ENCODE measurements around the gene AS3MT. TPM values are rescaled to one million over a fixed set of nuclear protein-coding genes. Genes with fewer than 3 reads are reported as not detected.

AS3MT gene
- polyA plus RNA-seq, 2 of the 4 experiments (the other 2 are of a cell fraction), result 10.7 to 10.8 TPM

DNA sequence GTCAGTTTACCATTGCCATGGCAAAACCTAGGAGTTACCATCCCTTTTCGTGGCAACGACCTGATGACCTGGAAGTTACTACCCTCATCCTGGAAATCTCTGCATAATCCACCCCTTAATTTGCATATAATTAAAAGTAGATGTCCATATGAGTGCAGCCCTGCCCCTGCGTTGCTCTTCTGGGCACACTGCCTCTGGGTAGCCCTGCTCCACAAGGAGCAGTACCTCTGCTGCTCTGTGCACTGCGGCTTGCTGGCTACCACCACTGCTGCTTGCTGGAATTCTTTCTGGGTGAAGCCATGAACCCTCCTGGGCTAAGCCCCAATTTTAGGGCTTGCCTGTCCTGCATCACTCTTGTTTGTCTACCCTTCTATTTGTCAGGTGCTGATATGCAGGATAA lies 44.6 kb upstream of the AS3MT start:
- TF ChIP-seq JUNB (IDR thresholded peaks at IDR 0.05) (no peak), RFX5 (IDR thresholded peaks at IDR 0.05) (no peak), ESRRA (IDR thresholded peaks at IDR 0.05; ENCODE audit: borderline replicate concordance, low read length) (no peak), TFCP2L1 (CRISPR knock-in tag; IDR thresholded peaks at IDR 0.05) (no peak), EP300 (IDR thresholded peaks at IDR 0.05) (no peak)
- no peak for FAIRE-seq
- CTCF ChIA-PET, result interaction anchor here (0.6 to 8.7 kb wide), 2 partner anchors 10 to 31 kb away, joined by 3 to 58 read pairs; partner anchors contain the start of gene CYP17A1

DNA sequence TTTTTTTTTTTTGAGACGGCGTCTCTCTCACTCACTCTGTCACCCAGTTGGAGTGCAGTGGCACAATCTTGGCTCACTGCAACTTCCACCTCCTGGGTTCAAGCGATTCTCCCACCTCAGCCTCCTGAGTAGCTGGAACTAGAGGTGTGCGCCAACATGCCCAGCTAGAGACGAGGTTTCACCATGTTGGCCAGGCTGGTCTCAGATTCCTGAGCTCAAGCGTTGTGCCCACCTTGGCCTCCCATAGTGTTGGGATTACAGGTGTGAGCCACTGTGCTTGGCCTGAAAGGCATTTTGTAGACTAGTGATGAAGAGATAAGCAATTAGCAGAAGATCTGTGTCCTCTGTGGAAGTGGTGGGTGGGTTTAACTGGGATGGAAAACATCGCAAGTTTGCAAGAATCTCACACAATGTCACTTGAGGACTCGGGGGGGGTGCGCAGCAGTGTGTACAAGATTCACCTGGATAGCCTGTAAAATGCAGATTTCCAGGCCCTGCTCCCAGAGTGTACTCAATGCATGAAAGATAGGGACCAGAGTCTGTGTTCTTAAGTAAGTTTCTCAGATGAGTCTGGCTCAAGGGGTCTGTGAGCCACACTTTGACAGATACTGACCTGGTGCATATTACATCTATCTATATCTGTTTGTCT lies 43.0 kb upstream of the AS3MT start:
- ChIA-PET CTCF (interaction anchor here (0.6 to 13.2 kb wide), 7 partner anchors 8 to 936 kb away, joined by 3 to 242 read pairs (median 3); partner anchors contain the start of gene CYP17A1), POLR2A (no interaction called here)
- DNase-seq (ENCODE audit: low read depth in 1 of 2, low spot score in 1 of 2), result no peak
- 69% methylated on average over 9 of the region's 9 CpGs for WGBS (ENCODE audit: missing lambda C conversion rate)
- H3K27ac ChIP-seq, result no peak overlapping the region
- H3K4me2 ChIP-seq, result no peak overlapping the region
- TF ChIP-seq EHF (CRISPR knock-in tag; IDR thresholded peaks at IDR 0.05) (no peak), ZNF302 (CRISPR knock-in tag; IDR thresholded peaks at IDR 0.05) (no peak), JUN (IDR thresholded peaks at IDR 0.05) (no peak), SMC3 (IDR thresholded peaks at IDR 0.05) (no peak), CTCF (IDR thresholded peaks at IDR 0.05) (no peak), HOXB13 (CRISPR knock-in tag; IDR thresholded peaks at IDR 0.05; ENCODE audit: low read depth) (no peak), HES2 (IDR thresholded peaks at IDR 0.05) (no peak), NR3C1 (IDR thresholded peaks at IDR 0.05) (no peak), EP300 (IDR thresholded peaks at IDR 0.05) (no peak), FOXS1 (CRISPR knock-in tag; IDR thresholded peaks at IDR 0.05) (no peak), HOXA7 (CRISPR knock-in tag; IDR thresholded peaks at IDR 0.05) (no peak), RNF2 (IDR thresholded peaks at IDR 0.05; ENCODE audit: borderline replicate concordance, low read depth) (no peak)
- TF ChIP-seq, protein P1, sequence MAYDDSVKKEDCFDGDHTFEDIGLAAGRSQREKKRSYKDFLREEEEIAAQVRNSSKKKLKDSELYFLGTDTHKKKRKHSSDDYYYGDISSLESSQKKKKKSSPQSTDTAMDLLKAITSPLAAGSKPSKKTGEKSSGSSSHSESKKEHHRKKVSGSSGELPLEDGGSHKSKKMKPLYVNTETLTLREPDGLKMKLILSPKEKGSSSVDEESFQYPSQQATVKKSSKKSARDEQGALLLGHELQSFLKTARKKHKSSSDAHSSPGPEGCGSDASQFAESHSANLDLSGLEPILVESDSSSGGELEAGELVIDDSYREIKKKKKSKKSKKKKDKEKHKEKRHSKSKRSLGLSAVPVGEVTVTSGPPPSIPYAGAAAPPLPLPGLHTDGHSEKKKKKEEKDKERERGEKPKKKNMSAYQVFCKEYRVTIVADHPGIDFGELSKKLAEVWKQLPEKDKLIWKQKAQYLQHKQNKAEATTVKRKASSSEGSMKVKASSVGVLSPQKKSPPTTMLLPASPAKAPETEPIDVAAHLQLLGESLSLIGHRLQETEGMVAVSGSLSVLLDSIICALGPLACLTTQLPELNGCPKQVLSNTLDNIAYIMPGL (CRISPR knock-in tag; IDR thresholded peaks at IDR 0.05; ENCODE audit: borderline replicate concordance), result no peak
- H3K4me3 ChIP-seq, result no peak overlapping the region
- no peaks in the 10 kb centered on the region for H3K4me1 ChIP-seq
- no peaks in the 10 kb centered on the region for H3K9me3 ChIP-seq
- no peak for ATAC-seq
- no peak for FAIRE-seq

More for the DNA sequence above, 44.6 kb upstream of the AS3MT start:
- Histone ChIP-seq H3K9me3 (no peaks in the 10 kb centered on the region), H3K4me2 (no peak overlapping the region), H3K4me1 (no peaks in the 10 kb centered on the region), H3K4me3 (no peak overlapping the region), H3K27ac (no peak overlapping the region)
- POLR2A ChIA-PET, result no interaction called here
- ATAC-seq (no peak), DNase-seq (ENCODE audit: low read depth in 1 of 2, low spot score in 1 of 2) (no peak)
- WGBS (ENCODE audit: missing lambda C conversion rate), result 49% methylated on average over 4 of the region's 4 CpGs

GRCh38 chr10:102827597-102827975 lies 41.7 kb upstream of the AS3MT start:
- ChIA-PET CTCF (interaction anchor here (0.8 to 13.2 kb wide), 8 partner anchors 10 to 243 kb away, joined by 3 to 242 read pairs (median 3); partner anchors contain the start of genes AS3MT and CNNM2), POLR2A (no interaction called here)
- no peak overlapping the region for H3K4me3 ChIP-seq
- no peak overlapping the region for H3K27ac ChIP-seq
- 66% methylated on average over 5 of the region's 5 CpGs for WGBS (ENCODE audit: missing lambda C conversion rate)
- DNase-seq (ENCODE audit: low read depth in 1 of 2, low spot score in 1 of 2) (no peak), FAIRE-seq (no peak), ATAC-seq (no peak)
- no peaks in the 10 kb centered on the region for H3K4me1 ChIP-seq
- no peaks in the 10 kb centered on the region for H3K9me3 ChIP-seq
- no peak overlapping the region for H3K4me2 ChIP-seq
- TF ChIP-seq RARB (CRISPR knock-in tag; IDR thresholded peaks at IDR 0.05) (no peak), EHMT2 (IDR thresholded peaks at IDR 0.05; ENCODE audit: low read depth) (no peak), NR3C1 (IDR thresholded peaks at IDR 0.05) (no peak), KDM5A (IDR thresholded peaks at IDR 0.05) (no peak), CHD4 (IDR thresholded peaks at IDR 0.05; ENCODE audit: borderline replicate concordance) (no peak), MAZ (IDR thresholded peaks at IDR 0.05; ENCODE audit: borderline replicate concordance, low read depth, low read length) (no peak), TFCP2L1 (CRISPR knock-in tag; IDR thresholded peaks at IDR 0.05) (no peak), ZSCAN20 (CRISPR knock-in tag; IDR thresholded peaks at IDR 0.05) (no peak), FOSL2 (IDR thresholded peaks at IDR 0.05) (no peak), FOSL2 (CRISPR knock-in tag; IDR thresholded peaks at IDR 0.05) (no peak), CBX2 (IDR thresholded peaks at IDR 0.05; ENCODE audit: borderline replicate concordance, low read depth) (no peak), POLR2AphosphoS2 (conservative IDR thresholded peaks at IDR 0.05; ENCODE audit: low read length) (no peak), HOXA7 (CRISPR knock-in tag; IDR thresholded peaks at IDR 0.05) (no peak), SMC3 (IDR thresholded peaks at IDR 0.05) (no peak), MYC (IDR thresholded peaks at IDR 0.05; ENCODE audit: borderline replicate concordance, low read length) (no peak), CBX8 (IDR thresholded peaks at IDR 0.05) (no peak)
- TF ChIP-seq, protein P1 (CRISPR knock-in tag; IDR thresholded peaks at IDR 0.05; ENCODE audit: borderline replicate concordance), result no peak

Data from A549 (cell line).